ENCODE measurements around the gene S100A1. TPM values are rescaled to one million over a fixed set of nuclear protein-coding genes. Genes with fewer than 3 reads are reported as not detected.
"Not testable (repeated sequence)": the region's sequence is repeated elsewhere in the genome, so short reads cannot be mapped to it uniquely, and the experiment has no call there.

S100A1 gene
- total and polyA plus RNA-seq, 4 donors, result 0.31 to 1.8 (median 0.91) TPM; not detected in 1

- H3K9ac ChIP-seq (ENCODE audit: insufficient read depth in 1 of 2, low read length in 2 of 2), result no peak overlapping the region
- peak overlapping the region in 1 of 2 donors; percentile 53 for H3K27ac ChIP-seq (ENCODE audit: low read depth in 1 of 2, low read length in 1 of 2)
- TF ChIP-seq, protein P1, sequence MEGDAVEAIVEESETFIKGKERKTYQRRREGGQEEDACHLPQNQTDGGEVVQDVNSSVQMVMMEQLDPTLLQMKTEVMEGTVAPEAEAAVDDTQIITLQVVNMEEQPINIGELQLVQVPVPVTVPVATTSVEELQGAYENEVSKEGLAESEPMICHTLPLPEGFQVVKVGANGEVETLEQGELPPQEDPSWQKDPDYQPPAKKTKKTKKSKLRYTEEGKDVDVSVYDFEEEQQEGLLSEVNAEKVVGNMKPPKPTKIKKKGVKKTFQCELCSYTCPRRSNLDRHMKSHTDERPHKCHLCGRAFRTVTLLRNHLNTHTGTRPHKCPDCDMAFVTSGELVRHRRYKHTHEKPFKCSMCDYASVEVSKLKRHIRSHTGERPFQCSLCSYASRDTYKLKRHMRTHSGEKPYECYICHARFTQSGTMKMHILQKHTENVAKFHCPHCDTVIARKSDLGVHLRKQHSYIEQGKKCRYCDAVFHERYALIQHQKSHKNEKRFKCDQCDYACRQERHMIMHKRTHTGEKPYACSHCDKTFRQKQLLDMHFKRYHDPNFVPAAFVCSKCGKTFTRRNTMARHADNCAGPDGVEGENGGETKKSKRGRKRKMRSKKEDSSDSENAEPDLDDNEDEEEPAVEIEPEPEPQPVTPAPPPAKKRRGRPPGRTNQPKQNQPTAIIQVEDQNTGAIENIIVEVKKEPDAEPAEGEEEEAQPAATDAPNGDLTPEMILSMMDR (IDR thresholded peaks at IDR 0.05; ENCODE audit: control extremely low read depth, extremely low read depth), result no peak
- no peaks in the 10 kb centered on the region for H3K9me3 ChIP-seq (ENCODE audit: control insufficient read depth in 4 of 4, insufficient read depth in 3 of 4, low read length in 3 of 4)
- ATAC-seq (ENCODE audit: insufficient read depth, low FRiP score) (no peak), DNase-seq (no peak)
- H3K27me3 ChIP-seq (ENCODE audit: control insufficient read depth in 3 of 3, insufficient read depth in 3 of 3, low read length in 2 of 3), result no peaks in the 10 kb centered on the region
- peaks cover 26 to 46% (median 42%) of the 10 kb centered on the region in 4 donors for H3K36me3 ChIP-seq (ENCODE audit: control insufficient read depth in 4 of 4, insufficient read depth in 4 of 4, low read length in 4 of 4)
- H3K4me3 ChIP-seq, result no peak overlapping the region
- 55 to 78% methylated on average over 2 of the region's 2 CpGs for WGBS, 2 donors
- peaks cover 0 to 8% (median 4%) of the 10 kb centered on the region in 5 donors for H3K4me1 ChIP-seq (ENCODE audit: control insufficient read depth in 5 of 5, insufficient read depth in 5 of 5, low read length in 5 of 5)
Measured at GRCh38 chr1:153662269-153662668, 34.0 kb downstream of the S100A1 start.

DNA sequence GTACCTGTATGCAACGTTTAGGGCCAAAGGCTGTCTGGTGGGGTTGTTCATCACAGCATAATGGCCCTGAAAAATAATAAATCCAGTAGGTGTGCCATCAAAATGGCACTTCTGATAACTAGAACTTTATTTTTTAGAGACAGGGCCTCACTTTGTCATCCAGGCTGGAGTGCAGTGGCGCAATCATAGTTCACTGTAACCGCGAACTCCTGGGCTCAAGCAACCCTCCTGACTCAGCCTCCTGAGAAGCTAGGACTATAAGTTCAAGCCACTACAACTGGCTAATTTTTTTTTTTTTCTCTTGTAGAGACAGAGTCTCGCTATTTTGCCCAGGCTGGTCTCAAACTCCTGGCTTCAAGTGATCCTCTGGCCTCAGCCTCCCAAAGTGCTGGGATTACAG, 35.0 kb downstream of the S100A1 start:
- Histone ChIP-seq H3K27ac (ENCODE audit: low read depth in 1 of 2, low read length in 1 of 2) (no peak overlapping the region), H3K9ac (ENCODE audit: insufficient read depth in 1 of 2, low read length in 2 of 2) (no peak overlapping the region), H3K4me3 (no peak overlapping the region), H3K36me3 (ENCODE audit: control insufficient read depth in 4 of 4, insufficient read depth in 4 of 4, low read length in 4 of 4) (peaks cover 35 to 52% (median 47%) of the 10 kb centered on the region in 4 donors), H3K27me3 (ENCODE audit: control insufficient read depth in 3 of 3, insufficient read depth in 3 of 3, low read length in 2 of 3) (no peaks in the 10 kb centered on the region), H3K4me1 (ENCODE audit: control insufficient read depth in 5 of 5, insufficient read depth in 5 of 5, low read length in 5 of 5) (peaks cover 0 to 8% (median 4%) of the 10 kb centered on the region in 5 donors), H3K9me3 (ENCODE audit: control insufficient read depth in 4 of 4, insufficient read depth in 3 of 4, low read length in 3 of 4) (no peaks in the 10 kb centered on the region)
- WGBS, 2 donors, result 67 to 76% methylated on average over 5 of the region's 5 CpGs
- ATAC-seq (ENCODE audit: insufficient read depth, low FRiP score), result no peak
- TF ChIP-seq, protein P1 (IDR thresholded peaks at IDR 0.05; ENCODE audit: control extremely low read depth, extremely low read depth), result no peak
- no peak for DNase-seq

- no peak overlapping the region for H3K9ac ChIP-seq (ENCODE audit: insufficient read depth in 1 of 2, low read length in 2 of 2)
- H3K27ac ChIP-seq (ENCODE audit: low read depth in 1 of 2, low read length in 1 of 2), result no peak overlapping the region
- peaks cover 3 to 14% (median 8%) of the 10 kb centered on the region in 5 donors for H3K4me1 ChIP-seq (ENCODE audit: control insufficient read depth in 5 of 5, insufficient read depth in 5 of 5, low read length in 5 of 5)
- H3K36me3 ChIP-seq (ENCODE audit: control insufficient read depth in 4 of 4, insufficient read depth in 4 of 4, low read length in 4 of 4), result peaks cover 37 to 50% (median 40%) of the 10 kb centered on the region in 4 donors
- H3K4me3 ChIP-seq, result no peak overlapping the region
- ATAC-seq (ENCODE audit: insufficient read depth, low FRiP score), result no peak
- DNase-seq, result no peak
- H3K27me3 ChIP-seq (ENCODE audit: control insufficient read depth in 3 of 3, insufficient read depth in 3 of 3, low read length in 2 of 3), result no peaks in the 10 kb centered on the region
- no peaks in the 10 kb centered on the region for H3K9me3 ChIP-seq (ENCODE audit: control insufficient read depth in 4 of 4, insufficient read depth in 3 of 4, low read length in 3 of 4)
- WGBS, 2 donors, result 94 to 95% methylated on average over 4 of the region's 4 CpGs
- TF ChIP-seq, protein P1 (IDR thresholded peaks at IDR 0.05; ENCODE audit: control extremely low read depth, extremely low read depth), result no peak
Measured at GRCh38 chr1:153667439-153667838, 39.2 kb downstream of the S100A1 start.

DNA sequence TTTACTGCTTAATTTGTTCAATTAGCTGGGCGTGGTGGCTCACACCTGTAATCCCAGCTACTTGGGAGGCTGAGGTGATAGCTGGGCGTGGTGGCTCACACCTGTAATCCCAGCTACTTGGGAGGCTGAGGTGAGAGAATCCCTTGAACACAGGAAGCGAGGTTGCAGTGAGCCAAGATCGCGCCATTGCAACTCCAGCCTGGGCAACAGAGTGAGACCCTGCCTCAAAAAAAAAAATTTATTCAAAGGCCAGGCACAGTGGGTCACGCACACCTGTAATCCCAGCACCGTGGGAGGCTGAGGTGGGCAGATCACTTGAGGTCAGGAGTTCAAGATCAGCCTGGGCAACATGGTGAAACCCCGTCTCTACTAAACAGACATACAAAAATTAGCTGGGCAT, 40.4 kb downstream of the S100A1 start:
- H3K9me3 ChIP-seq (ENCODE audit: control insufficient read depth in 4 of 4, insufficient read depth in 3 of 4, low read length in 3 of 4); H3K4me3 ChIP-seq; ATAC-seq (ENCODE audit: insufficient read depth, low FRiP score); DNase-seq; H3K9ac ChIP-seq (ENCODE audit: insufficient read depth in 1 of 2, low read length in 2 of 2); H3K27ac ChIP-seq (ENCODE audit: low read depth in 1 of 2, low read length in 1 of 2); H3K27me3 ChIP-seq (ENCODE audit: control insufficient read depth in 3 of 3, insufficient read depth in 3 of 3, low read length in 2 of 3): not testable (repeated sequence)
- WGBS, 2 donors, result 94 to 96% methylated on average over 8 of the region's 8 CpGs
- peaks cover 3 to 14% (median 8%) of the 10 kb centered on the region in 5 donors for H3K4me1 ChIP-seq (ENCODE audit: control insufficient read depth in 5 of 5, insufficient read depth in 5 of 5, low read length in 5 of 5)
- H3K36me3 ChIP-seq (ENCODE audit: control insufficient read depth in 4 of 4, insufficient read depth in 4 of 4, low read length in 4 of 4), result peaks cover 30 to 45% (median 35%) of the 10 kb centered on the region in 4 donors

Data from lung (tissue), 12 donors.